ENCODE measurements around the gene CNTNAP5.

Gene CNTNAP5

DNA sequence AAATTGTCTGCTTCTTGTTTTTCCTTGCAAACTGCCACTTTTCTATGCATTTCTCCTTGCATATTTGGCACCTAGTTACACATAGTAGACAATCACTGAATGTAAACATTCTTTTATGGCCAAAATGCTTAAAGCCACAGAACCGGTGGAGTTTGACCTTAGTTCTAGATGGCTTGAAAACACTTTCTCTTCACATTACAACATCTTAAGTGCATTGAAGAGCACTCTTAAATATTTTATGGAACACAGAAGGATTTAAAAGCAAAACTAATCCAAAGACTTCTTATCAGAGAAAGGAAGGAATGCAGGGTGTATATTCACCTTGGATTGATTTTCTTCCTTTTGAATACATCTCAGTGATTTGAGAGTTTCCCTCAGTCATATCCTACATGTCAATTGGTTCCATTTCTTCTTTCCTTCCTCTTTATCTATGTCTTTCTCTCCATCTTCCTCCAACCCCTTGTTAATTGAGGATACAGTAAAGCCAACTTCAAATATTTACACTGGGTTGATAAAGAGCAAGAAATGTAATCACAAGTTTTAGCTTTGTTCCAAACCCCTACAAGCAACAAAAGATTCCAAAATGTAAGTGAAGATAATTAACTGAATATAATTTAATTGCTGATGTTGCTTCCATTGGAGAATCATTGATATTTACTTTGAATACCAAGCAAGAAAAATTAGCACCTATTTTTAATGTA, 548.0 kb downstream of the CNTNAP5 start:
- CTCF ChIA-PET = no interaction called here
- TF ChIP-seq CTCF (IDR thresholded peaks at IDR 0.05; ENCODE audit: control extremely low read depth, extremely low read depth, low read depth, missing control alignments) = no peak
- POLR2A ChIA-PET = no interaction called here
- no peak for DNase-seq (ENCODE audit: extremely low spot score)

DNA sequence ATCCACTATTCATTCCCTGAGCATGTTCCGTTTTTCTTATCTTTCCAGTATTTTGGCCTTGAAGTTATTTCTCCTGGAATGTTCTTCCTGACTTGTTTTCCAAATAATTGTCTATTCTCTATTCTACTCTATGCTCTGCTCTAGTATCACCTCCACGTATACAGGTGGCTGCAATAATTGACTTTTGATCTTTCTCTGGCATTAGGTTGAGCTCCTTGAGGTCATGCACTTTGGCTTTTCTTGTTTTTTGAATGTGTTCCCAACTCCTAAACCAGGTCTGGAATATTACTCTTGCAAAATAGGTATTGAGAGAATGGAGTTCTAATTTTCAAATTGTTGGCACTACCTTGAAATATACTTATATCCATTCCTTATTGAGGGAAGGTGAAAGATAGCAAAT, 550.4 kb downstream of the CNTNAP5 start:
- POLR2A ChIA-PET = no interaction called here

GRCh38 chr2:124580263-124580662, 555.2 kb downstream of the CNTNAP5 start:
- CTCF ChIA-PET = no interaction called here

More for the DNA sequence above, 550.4 kb downstream of the CNTNAP5 start:
- DNase-seq (ENCODE audit: extremely low spot score) = no peak
- no peak for TF ChIP-seq CTCF (IDR thresholded peaks at IDR 0.05; ENCODE audit: control extremely low read depth, extremely low read depth, low read depth, missing control alignments)
- CTCF ChIA-PET = interaction anchor here (1.8 kb wide), 1 partner anchor 10 kb away, joined by 9 read pairs; no protein-coding TSS in a partner anchor

DNA sequence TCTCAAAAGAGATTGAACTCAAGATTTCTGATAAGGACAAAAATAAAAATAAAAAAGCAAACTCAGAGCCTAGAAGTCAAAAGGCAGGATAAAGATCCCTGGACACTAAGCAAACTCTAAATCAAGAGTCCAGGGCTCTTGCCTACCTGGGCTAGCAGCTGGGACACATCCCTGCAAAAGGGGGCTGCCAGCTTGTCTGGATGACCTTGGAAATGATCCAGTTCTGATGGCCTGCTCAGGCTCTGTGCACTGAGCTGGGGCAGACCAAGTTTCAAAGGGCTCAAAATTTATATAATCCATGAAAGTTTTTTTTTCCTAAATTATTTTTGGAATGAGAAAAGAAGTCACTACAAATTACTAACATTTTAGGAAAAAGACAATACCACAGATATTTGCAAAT, 557.3 kb downstream of the CNTNAP5 start:
- no peak for DNase-seq (ENCODE audit: extremely low spot score)
- ChIA-PET CTCF (no interaction called here), POLR2A (no interaction called here)
- no peak for TF ChIP-seq CTCF (IDR thresholded peaks at IDR 0.05; ENCODE audit: control extremely low read depth, extremely low read depth, low read depth, missing control alignments)

More at GRCh38 chr2:124580263-124580662, 555.2 kb downstream of the CNTNAP5 start:
- POLR2A ChIA-PET = no interaction called here
- no peak for TF ChIP-seq CTCF (IDR thresholded peaks at IDR 0.05; ENCODE audit: control extremely low read depth, extremely low read depth, low read depth, missing control alignments)
- DNase-seq (ENCODE audit: extremely low spot score) = no peak

DNA sequence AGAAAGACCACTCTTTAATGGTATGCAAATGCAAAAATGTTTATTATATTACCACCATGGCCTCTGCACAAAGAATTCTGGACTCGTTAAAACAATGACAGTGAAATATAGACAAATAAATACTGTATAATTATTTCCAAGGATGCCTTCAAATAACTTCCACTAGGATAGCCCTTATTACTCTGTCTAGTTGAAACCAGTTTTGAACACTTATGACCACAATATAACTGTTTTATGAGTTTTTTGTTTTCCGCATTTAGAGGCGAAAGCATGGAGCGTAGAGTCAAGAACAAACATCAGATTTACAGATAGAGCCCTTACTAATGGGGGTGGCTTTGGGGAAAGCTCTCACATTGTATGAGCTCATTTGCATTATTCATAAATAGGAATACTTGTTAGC, 559.5 kb downstream of the CNTNAP5 start:
- ChIA-PET CTCF (interaction anchor here (3.2 kb wide), 1 partner anchor 8 kb away, joined by 9 read pairs; no protein-coding TSS in a partner anchor), POLR2A (no interaction called here)
- TF ChIP-seq CTCF (IDR thresholded peaks at IDR 0.05; ENCODE audit: control extremely low read depth, extremely low read depth, low read depth, missing control alignments) = no peak
- no peak for DNase-seq (ENCODE audit: extremely low spot score)

DNA sequence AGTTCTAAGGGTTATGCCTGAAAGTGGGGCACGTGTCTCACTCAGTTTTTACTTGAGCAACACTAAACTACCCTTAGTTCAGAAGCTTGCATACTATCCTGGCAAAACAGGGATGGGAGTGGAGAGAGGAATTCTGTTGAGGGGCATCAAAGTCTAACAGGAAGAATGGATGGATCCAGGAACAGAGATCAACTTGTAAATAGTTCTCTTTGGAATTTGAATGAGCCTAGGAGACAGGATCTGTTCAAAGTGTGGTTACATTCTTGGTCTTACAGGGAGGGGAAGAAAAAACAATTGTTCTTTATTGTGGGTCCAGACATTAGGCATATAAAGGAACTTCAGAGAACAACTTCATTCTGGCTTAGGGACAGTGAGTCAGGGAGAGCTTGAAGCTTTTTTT, 560.2 kb downstream of the CNTNAP5 start:
- CTCF ChIA-PET = interaction anchor here (3.2 kb wide), 1 partner anchor 9 kb away, joined by 9 read pairs; no protein-coding TSS in a partner anchor
- no peak for DNase-seq (ENCODE audit: extremely low spot score)
- POLR2A ChIA-PET = no interaction called here
- no peak for TF ChIP-seq CTCF (IDR thresholded peaks at IDR 0.05; ENCODE audit: control extremely low read depth, extremely low read depth, low read depth, missing control alignments)

Measured in GM10248 (cell line).